ENCODE measurements around the gene CENATAC.

DNA sequence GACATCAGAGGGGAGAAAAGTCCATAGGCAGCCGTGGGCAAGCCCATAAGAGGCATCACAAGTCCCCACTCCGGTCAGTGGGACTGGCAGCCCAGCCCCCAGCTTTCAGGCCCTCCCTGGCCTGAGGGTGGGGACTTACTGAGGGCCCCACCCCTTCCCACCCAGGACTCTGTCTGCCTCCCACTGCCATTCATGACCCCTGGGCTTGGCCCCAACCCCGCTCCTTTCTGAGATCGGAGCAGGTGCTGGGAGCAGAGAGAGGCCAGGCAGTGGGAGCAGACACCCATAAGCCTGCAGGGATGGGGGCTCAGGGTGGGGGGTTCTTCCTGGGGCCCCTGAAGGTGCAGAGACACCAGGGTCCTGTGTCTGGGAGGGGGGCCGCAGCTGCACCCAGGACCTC lies 36.7 kb upstream of the CENATAC start:
- TF ChIP-seq, protein P1, sequence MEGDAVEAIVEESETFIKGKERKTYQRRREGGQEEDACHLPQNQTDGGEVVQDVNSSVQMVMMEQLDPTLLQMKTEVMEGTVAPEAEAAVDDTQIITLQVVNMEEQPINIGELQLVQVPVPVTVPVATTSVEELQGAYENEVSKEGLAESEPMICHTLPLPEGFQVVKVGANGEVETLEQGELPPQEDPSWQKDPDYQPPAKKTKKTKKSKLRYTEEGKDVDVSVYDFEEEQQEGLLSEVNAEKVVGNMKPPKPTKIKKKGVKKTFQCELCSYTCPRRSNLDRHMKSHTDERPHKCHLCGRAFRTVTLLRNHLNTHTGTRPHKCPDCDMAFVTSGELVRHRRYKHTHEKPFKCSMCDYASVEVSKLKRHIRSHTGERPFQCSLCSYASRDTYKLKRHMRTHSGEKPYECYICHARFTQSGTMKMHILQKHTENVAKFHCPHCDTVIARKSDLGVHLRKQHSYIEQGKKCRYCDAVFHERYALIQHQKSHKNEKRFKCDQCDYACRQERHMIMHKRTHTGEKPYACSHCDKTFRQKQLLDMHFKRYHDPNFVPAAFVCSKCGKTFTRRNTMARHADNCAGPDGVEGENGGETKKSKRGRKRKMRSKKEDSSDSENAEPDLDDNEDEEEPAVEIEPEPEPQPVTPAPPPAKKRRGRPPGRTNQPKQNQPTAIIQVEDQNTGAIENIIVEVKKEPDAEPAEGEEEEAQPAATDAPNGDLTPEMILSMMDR (IDR thresholded peaks at IDR 0.05), result no peak
- no peak for TF ChIP-seq POLR2A (IDR thresholded peaks at IDR 0.05)
